Central memory CD4-positive, alpha-beta T cell (primary cell): Measurements from ENCODE around the gene CST1.
"Not testable (repeated sequence)": the region's sequence is repeated elsewhere in the genome, so short reads cannot be mapped to it uniquely, and the experiment has no call there.

Source experiments
- DNase-seq: peaks from one replicate; pipeline ENCODE4 v3.0.0; 2022

Gene CST1

DNA sequence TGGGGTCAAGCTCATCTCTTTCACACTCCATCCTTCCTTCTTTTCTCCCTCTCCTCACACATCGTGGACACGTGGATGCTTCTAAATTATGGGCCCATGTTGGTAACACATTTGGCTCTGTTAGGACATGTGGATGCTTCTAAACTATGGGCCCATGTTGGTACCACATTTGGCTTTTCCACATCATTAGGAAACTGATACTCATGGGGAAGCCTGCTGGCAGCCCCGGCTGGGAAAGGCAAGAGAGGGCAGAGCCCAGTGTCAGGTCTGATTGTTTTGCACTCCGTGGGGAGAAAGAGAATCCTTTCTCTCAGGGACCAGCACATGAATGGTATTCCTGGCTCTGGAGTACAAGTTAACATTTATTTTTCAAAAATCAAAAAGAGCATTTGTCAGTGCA is 4.0 kb upstream of the CST1 start:
- DNase-seq = no peak

DNA sequence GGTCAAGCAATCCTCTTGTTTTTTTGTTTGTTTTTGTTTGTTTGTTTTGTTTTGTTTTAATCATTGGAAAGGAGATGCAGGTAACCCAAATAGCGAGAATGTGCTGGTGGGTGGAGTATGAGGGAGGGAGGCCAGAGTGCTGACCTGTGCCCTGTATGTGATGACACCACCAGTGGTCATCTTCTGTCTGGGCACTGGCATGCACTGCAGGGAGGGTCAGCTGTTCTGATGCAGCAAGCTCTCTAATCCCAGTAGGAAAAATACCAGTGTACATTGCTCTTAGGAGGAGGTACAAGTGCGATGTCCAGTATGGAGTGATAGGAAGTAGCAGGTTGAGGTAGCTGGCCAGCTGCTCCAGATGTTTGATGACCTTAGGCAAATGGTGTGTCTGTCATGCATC is 2.9 kb upstream of the CST1 start:
- no peak for DNase-seq

DNA sequence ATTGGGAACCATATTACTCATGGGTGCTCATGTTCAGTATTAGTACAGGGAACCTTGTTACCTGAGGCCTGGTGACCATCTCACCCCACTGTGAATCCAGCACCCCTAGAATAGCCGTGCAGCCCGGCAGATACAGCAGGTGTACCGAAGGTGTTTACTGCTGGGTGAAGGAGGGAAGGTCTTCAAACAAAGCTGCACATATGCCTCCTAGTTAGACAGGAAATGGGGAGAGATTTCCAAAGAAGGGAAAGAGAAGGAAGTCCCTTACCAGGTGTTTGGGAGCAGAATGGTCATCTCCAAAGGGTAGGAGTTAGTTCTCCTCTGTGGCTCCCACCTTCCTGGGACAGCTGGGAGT is 2.4 kb upstream of the CST1 start:
- no peak for DNase-seq

DNA sequence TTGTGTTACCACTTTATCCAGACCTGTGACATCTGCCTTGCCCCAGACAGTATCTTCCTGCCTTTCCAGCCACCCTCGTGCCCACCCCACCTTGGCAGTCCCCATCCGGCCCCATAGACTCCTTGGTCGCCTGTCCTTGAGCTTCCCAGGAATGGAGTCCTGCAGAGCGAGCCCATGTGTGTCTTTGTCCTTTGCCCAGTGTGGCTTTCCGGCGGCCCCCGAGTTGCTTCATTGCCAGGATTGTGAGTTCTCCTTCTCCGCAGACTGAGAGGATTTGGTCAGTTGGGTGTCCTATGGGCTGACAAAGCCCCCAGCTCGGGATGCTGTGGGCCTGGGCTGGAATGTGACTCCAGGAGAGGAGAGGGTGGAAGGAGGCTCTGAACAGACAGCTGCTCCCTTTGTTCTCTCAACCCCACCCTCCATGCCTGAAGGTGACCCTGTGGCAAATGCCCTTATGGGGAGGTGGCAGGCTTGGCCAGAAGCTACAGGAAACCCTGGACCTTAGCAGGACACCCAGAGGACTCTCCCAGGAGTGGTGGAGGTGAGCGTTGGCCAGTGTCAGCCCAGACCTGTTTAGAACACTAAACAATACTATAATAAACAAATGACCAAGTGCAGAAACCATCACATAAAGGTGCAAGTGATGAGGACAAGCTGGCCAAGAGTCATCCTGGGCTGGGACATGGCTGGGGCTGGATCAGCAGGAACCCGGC is 1.9 kb upstream of the CST1 start:
- no peak for DNase-seq

DNA sequence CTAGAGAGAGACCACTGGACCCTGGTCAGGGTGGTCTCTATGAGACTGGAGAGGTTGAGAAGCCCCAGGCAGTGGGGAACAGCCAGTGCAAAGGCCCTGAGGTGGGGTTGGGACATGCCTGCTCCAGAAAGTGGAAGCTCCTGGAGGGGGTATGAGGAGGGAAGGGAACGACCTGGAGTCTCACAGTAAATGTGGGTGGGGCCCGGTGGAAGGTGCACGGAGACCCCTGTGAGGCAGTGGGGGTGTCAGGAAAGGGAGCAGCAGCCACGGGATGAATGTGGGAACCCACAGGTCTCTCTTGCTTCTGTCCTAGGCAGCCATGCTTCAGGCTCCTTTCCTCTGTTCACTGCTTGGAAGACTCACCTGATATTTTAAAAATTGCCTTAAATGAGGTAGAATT is 1.3 kb upstream of the CST1 start:
- no peak for DNase-seq

DNA sequence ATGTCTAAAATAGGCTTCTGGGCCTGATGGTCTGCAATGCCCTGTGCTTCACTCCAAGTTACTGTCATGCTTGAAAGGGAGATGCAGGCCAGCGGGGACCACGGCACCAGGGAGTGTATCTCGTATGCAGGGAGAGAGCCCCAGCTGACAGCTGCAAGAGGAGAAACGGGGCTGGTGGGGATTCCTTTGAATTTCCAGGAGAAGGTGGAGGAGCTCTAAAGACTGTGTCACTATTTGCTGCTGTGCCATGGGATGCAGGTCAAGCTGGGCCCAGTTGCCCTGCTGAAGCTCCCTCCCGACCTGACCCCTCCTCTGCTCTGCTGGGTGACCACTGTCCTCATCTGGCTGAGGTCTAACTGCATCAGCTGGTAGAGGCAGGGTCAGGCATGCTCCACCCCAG is 989 bp downstream of the CST1 start:
- DNase-seq = no peak

DNA sequence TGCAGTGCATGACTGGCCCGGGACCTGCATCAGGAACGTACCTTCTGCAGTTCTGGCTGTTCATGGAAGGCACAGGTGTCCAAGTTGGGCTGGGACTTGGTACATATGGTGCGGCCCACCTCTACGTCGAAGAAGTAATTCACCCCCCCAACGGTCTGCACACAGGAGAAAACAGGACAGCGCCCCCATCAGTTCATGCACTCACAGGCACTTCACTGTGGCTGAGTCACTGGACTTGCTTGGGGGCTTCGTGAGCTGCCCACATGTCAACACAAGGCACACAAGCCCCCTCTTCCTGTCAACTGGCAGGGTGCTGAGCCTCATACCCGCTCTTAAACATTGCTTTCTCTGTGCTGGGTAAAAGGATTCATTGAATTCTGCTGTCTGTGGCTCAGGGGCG is 1.8 kb downstream of the CST1 start:
- DNase-seq = not testable (repeated sequence)

DNA sequence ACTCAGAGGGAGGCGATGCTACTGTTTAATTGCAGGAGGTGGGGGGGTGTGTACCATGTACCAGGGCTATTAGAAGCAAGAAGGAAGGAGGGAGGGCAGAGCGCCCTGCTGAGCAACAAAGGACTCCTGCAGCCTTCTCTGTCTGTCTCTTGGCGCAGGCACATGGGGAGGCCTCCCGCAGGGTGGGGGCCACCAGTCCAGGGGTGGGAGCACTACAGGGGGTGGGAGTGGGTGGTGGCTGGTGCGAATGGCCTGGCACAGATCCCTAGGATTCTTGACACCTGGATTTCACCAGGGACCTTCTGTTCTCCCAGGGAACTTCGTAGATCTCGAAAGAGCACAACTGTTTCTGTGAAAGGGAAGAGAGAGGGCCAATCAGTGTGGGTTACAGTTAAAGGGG is 3.2 kb downstream of the CST1 start:
- not testable (repeated sequence) for DNase-seq

DNA sequence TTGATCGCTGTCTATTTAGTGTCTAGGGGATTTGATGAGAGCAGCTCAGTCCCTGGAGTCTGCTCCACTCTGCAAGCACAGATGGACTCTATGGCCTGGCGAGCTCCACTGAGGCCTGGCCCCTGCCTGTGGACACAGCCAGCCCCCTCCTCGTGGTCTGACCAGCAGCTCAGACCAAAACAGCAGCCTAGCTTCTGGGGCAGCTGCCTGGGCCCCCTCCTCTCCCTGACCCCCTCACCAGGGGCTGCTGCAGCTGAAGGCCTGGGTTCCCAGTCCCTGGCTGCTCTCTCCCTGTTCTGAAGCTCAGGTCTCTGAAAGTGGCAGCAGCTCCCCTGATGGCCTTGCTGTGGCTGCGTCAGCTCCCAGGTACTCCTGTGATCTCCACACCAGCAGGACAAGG is 3.6 kb downstream of the CST1 start:
- DNase-seq = not testable (repeated sequence)

DNA sequence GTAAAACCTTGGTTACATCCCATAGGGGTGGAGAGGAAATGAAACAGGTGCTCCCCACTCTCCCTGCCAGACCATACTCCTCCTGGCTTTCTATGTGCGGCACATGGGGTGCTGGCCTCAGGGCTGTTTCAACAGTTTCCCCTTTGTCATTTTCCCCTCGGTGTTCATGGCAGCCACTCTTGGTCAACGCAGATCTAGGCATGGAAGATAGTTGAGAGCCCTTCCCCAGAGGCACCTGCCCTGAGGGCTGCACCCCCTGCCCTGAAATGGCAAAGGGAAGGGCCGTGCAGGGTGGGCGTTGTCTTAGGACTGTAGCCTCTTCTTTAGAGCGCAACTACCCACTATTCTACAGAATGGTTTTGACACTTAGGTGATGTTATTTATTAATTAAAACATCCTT is 4.4 kb downstream of the CST1 start:
- no peak for DNase-seq

DNA sequence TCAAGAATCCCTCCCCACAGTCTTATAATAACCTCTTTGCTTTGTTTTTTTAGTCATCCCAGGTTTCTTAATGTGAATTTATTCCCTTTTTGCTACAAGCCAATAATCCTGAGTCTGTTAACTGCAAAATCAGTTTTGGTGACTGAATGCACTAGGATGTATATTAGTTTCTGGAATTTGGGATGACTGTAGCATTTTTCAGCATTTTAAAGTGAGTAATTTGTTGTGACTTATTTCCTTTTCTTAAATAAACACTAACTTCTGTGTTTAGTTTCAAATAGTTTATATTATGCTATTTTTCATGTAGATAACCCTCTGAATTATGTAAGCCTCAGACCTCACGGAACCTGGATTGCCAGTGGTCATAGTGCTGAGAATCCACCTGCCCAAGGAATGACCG is 5.5 kb downstream of the CST1 start:
- no peak for DNase-seq

DNA sequence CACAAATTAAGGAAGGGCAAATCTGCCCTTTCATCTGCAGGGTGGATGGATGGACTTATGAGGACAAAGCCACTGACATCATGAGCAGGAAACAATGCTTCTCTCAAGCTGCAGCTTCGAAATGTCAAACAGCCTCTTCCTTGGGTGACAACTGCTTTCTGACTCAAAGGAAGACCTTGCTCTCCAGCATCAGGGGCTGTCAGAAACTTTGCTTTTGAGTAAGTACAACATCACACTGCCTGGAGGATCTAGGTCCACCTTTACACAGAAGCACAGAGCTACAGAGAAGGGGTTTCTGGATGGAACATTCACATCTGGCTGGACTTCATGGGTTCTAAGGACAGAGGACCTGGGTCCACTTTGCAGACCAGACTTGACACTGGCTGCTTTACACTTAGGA is 5.9 kb downstream of the CST1 start:
- DNase-seq = no peak

DNA sequence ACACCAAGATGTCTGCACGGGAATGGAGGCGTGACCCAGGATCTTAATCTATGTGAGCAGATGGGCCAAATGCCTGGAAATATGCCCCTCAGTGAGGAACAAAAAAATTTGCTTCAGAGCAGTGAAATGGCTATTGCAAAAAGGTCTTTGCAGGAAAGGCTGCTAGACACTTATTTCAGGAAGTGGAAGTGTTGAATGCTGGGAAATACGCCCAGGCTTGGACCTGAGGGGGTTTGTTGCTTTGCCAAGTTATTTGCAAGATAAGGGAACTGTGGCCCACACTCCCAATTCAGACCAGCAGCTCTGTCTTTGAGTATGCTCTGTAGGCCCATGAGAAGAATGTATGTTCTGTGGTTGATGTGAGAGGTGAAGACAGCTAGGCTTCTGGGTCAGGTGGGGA is 15.3 kb downstream of the CST1 start:
- DNase-seq = not testable (repeated sequence)

DNA sequence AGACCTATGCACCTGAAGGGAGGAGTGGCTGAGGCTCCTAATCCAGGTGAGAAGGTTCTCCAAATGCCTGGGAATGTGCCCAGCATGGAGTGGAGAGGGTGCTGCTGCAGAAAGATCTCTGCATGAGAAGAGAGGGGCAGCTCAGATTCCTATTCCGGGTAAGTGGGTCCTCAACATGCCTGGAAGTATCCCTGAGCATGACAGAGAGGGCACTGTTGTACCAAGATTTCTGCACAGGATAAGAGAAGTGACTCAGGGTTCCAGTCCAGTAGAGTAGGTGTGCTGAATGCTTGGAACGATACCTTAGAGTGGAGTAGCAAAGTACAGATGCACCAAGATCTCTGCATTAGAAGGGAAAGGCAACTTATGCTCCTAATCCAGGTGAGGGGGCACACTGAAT is 15.8 kb downstream of the CST1 start:
- DNase-seq = not testable (repeated sequence)

DNA sequence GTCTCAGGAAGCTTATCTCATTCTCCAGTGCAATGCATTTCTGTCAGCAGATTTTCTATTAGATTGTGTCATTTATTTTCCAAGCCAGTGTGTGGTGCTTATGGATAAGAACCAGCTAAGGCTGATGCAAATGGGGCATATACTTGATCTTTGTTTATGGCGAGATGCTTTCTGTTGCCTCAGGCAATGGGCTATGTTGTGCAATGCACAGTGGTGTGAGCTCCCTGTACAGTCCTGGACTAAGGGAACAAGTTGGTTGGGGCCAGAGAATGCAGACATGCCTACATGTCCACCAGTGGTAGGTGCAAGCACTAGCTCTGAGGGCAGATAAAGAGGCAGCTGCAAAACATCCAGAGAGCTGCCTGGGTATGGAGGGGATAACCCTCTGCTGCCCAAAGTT is 16.3 kb downstream of the CST1 start:
- DNase-seq = not testable (repeated sequence)

DNA sequence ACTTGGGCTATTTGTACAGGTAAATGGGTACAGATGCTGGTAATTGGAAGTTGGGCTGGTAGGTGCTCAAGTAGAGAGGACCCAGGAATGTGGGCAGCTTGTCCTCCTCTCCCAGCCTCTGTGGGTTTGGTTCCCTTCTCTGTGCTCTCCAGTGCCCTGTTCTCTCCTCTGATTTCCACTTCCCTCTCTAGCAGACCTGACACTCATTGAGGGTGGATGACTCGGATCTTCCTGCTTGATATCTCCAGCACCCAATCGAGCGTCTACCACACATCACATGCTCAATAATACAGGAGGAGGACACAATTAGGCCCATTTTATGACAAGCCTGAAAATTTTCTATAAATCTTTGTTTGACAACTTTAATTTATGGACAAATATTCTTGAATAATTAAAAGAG is 23.7 kb downstream of the CST1 start:
- DNase-seq = no peak

DNA sequence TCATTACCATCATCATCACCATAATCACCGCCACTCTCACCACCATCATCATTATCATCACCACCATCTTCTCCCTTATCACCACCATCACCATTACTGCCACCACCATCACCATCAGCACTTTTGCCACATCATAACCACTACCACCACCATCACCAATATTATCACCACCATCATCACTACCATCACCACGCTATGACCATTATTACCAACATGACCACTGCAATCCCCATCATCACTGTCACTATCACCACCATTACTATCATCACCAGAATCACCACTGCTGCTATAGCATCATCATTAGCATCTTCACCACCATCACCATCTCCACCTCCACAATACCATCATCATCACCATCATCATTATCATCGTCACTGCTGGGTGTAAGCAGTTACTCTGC is 25.6 kb downstream of the CST1 start:
- no peak for DNase-seq

DNA sequence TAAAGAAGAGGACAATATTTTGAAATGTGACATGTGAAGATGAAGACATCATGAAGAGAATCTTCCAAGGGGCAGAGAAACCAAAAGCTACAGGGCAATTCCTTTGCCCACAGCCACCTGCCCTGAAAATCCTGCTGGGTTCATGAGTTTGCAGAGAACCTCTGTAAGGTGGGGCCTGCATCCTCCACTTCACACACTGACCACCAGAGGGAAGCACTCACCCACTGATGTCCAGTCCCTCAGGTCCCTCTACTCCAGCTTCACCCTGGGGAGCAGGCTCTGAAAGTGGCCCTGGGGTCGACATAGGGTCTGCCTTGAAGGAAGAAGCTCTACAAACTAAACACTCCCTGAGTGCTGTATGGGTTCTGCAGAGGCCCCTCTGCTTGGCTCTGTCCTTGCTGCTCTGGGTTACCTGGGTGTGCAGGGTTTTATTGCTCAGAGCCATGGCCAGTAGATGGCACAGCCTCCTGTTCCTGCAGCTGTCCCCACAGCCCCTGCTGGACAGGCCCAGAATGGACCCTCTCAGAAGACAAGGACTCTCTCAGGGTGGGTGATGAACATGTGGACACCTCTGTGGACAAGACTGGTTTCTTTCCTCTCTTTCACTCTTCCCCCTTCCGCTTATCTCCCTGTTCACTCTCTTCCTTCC is 27.0 kb downstream of the CST1 start:
- not testable (repeated sequence) for DNase-seq

DNA sequence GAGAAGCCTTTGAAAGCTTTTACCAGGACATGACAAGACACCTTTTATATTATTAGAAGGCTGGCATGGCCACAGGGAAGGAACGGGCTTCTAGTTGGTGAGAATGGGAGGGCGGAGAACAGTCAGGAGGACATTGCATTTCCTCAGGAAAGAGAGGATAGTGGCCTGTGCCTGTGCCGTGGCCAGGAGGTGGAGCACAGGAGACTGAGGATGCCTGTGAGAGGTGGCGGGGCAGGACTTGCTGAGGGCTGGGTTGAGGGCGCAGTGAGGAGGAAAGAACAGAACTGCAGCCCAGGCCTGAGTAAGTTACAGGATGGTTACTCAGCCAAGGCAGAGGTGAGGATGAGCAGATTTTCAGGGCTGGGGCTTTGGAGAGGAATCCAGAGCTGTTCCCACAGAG is 27.9 kb downstream of the CST1 start:
- DNase-seq = not testable (repeated sequence)

DNA sequence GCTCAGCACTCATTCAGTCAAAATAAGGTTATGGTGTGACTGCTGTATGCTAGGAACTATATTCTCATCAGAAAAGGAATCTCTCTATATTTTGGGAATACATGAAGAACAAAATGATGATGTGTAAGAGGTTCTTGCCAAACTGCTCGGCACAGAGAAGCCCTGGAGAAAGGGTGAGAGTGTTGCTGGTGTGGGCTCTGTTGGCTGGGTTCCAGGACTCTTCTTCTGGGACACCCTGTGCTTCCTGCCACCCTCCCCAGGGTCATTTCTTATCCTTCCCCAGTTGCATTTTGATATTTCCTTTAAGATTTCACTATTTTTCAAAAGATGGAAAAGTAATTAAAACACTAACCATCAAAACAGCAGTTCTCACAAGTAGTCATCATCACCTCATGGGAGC is 28.8 kb downstream of the CST1 start:
- no peak for DNase-seq

DNA sequence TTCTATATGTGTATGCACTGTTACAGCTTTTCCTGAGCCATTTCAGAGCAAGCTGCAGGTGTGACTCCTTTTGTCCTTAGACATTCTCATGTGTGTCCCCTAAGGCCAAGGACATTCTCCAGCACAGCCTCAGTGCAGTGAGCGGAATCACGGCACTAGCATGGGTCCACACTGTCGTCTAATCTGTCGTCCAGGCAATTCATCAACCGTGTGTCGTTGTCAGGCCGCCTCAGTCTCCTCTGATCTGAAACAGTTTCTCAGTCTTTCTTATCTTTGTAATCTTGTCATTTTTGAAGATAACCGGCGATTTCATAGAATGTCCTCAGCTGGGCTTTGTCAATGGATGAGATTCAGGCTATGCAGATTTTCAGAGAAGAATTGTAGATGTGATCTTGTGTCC is 31.4 kb downstream of the CST1 start:
- DNase-seq = not testable (repeated sequence)

DNA sequence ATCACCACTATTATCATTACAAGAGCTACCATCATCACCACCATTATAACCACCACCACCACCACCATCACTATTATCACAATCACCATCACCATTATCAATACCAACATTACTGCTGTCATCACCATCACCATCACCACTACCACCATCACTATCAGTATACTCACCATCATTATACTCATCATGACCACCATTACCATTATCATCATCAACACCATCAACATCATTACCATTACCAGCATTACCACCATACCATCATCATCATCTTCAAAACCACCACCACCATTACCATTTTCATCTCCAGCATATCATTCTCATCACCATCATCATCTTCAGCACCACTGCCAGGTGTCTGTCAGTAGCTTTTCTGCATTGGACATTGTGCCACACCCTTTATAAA is 39.0 kb downstream of the CST1 start:
- not testable (repeated sequence) for DNase-seq

DNA sequence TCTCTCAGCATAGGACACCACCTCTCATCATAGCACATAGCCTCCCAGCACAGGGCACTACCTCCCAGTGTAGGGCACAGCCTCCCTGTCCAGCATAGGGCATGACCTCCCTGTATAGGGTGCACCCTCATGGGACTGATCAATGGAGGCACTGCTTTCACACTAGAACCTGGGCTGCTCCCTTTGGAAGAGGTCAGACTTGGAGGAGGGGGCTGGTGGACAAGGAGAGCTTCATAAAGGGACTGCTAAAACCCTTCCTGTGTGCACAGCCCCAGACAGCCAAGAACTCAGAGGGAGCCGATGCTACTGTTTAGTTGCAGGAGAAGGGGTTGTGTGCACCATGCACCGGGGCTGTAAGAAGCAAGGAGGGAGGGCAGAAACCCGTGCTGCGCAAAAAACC is 40.0 kb downstream of the CST1 start:
- DNase-seq = no peak

DNA sequence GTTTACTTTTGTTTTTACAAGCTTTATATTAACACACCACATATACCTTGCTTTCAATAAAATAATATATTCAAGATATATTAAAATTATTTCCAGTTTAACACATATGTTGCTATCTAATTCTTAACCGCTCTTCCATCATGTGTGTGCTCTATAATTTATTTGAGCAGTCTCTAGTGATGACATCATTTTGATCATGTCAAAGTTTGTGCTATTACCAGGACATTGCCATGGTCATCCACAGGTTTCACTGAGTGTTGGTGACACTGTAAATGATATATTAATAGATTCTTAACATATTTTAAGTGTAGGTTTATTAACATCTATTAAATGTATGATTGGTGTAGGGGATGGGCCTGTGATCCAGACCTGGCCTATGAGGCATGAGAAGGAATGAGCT is 44.8 kb downstream of the CST1 start:
- no peak for DNase-seq

DNA sequence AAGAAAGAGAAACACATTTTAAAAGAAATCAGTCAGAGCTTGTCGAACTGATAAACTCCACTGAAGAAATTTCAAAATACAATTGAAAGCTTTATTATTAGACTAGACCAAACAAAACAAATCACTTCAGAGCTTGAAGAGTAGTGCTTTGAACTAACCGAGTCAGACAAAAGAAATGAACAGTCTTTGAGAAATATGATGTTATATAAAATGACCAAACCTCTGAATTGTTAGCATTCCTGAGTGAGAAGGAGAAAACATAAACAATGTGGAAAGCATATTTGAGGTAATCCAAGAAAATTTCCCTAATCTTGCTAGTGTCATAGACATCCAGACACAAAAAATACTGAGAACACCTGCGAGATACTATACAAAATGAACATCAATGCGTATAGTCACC is 48.7 kb downstream of the CST1 start:
- DNase-seq = no peak
